MM.1S (cell line): ENCODE results near the gene MCM6.

ENCODE experiments used
- EZH2 ChIP-seq: fragments of 300-600 bp; sonication (generic); optimal IDR thresholded peaks from 2 replicates; pipeline ENCODE3; 2017; ENCODE audit warnings: low read depth, mild to moderate bottlenecking, antibody characterized with exemption, low read length, mixed read lengths
- EZH2phosphoT487 ChIP-seq: fragments of 300-600 bp; sonication (generic); IDR thresholded peaks from 2 replicates; pipeline ENCODE4 v1.6.1; 2018; ENCODE audit warnings: antibody characterized with exemption, low read length
- TF ChIP-seq, protein P1 (sequence below): fragments of 300-600 bp; sonication (generic); IDR thresholded peaks from 2 replicates; pipeline ENCODE4 v1.5.1; 2016; ENCODE audit warnings: antibody characterized with exemption, low read length, mixed read lengths

- TF ChIP-seq, protein P1, sequence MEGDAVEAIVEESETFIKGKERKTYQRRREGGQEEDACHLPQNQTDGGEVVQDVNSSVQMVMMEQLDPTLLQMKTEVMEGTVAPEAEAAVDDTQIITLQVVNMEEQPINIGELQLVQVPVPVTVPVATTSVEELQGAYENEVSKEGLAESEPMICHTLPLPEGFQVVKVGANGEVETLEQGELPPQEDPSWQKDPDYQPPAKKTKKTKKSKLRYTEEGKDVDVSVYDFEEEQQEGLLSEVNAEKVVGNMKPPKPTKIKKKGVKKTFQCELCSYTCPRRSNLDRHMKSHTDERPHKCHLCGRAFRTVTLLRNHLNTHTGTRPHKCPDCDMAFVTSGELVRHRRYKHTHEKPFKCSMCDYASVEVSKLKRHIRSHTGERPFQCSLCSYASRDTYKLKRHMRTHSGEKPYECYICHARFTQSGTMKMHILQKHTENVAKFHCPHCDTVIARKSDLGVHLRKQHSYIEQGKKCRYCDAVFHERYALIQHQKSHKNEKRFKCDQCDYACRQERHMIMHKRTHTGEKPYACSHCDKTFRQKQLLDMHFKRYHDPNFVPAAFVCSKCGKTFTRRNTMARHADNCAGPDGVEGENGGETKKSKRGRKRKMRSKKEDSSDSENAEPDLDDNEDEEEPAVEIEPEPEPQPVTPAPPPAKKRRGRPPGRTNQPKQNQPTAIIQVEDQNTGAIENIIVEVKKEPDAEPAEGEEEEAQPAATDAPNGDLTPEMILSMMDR: no peak
- TF ChIP-seq EZH2 (no peak), EZH2phosphoT487 (no peak)
These were observed 85.8 kb downstream of the MCM6 start for GRCh38 chr2:135790423-135790822.
